ENCODE data around the gene PRKAR1A.
"Not testable (repeated sequence)": the region's sequence is repeated elsewhere in the genome, so short reads cannot be mapped to it uniquely, and the experiment has no call there.

The PRKAR1A gene

GRCh38 chr17:68576811-68577496 lies 64.7 kb downstream of the PRKAR1A start:
- no peaks in the 10 kb centered on the region for H3K9me3 ChIP-seq
- H3K9ac ChIP-seq = no peak overlapping the region
- no peak for TF ChIP-seq Cebpa-rat (IDR thresholded peaks at IDR 0.05)
- H3K27ac ChIP-seq = no peak overlapping the region
- no peaks in the 10 kb centered on the region for H3K36me3 ChIP-seq
- H3K4me2 ChIP-seq = no peak overlapping the region
- no peaks in the 10 kb centered on the region for H3K27me3 ChIP-seq
- no peaks in the 10 kb centered on the region for H4K20me1 ChIP-seq
- H3K4me3 ChIP-seq = no peak overlapping the region
- H3K4me1 ChIP-seq = no peaks in the 10 kb centered on the region

- no peaks in the 10 kb centered on the region for H3K9me3 ChIP-seq
- H3K9ac ChIP-seq = no peak overlapping the region
- no peak for TF ChIP-seq Cebpa-rat (IDR thresholded peaks at IDR 0.05)
Measured at GRCh38 chr17:68577497-68577821, 65.2 kb downstream of the PRKAR1A start.

GRCh38 chr17:68578236-68578635 lies 66.0 kb downstream of the PRKAR1A start:
- H3K4me2 ChIP-seq = no peak overlapping the region
- H3K4me3 ChIP-seq = no peak overlapping the region
- H3K27me3 ChIP-seq = no peaks in the 10 kb centered on the region
- no peaks in the 10 kb centered on the region for H3K9me3 ChIP-seq
- H3K9ac ChIP-seq = no peak overlapping the region
- no peaks in the 10 kb centered on the region for H4K20me1 ChIP-seq
- H3K4me1 ChIP-seq = no peaks in the 10 kb centered on the region
- H3K27ac ChIP-seq = no peak overlapping the region
- no peak for TF ChIP-seq Cebpa-rat (IDR thresholded peaks at IDR 0.05)
- H3K36me3 ChIP-seq = no peaks in the 10 kb centered on the region

More at GRCh38 chr17:68577497-68577821, 65.2 kb downstream of the PRKAR1A start:
- H3K4me2 ChIP-seq = no peak overlapping the region
- H3K4me3 ChIP-seq = no peak overlapping the region
- no peak overlapping the region for H3K27ac ChIP-seq
- H3K36me3 ChIP-seq = no peaks in the 10 kb centered on the region
- H4K20me1 ChIP-seq = no peaks in the 10 kb centered on the region
- no peaks in the 10 kb centered on the region for H3K27me3 ChIP-seq
- no peaks in the 10 kb centered on the region for H3K4me1 ChIP-seq

GRCh38 chr17:68579194-68579927 lies 67.1 kb downstream of the PRKAR1A start:
- no peaks in the 10 kb centered on the region for H3K4me1 ChIP-seq
- H3K27me3 ChIP-seq = no peaks in the 10 kb centered on the region
- H4K20me1 ChIP-seq = no peaks in the 10 kb centered on the region
- no peak for TF ChIP-seq Cebpa-rat (IDR thresholded peaks at IDR 0.05)
- no peaks in the 10 kb centered on the region for H3K9me3 ChIP-seq
- no peak overlapping the region for H3K4me3 ChIP-seq
- no peak overlapping the region for H3K9ac ChIP-seq
- H3K36me3 ChIP-seq = no peaks in the 10 kb centered on the region
- no peak overlapping the region for H3K4me2 ChIP-seq
- no peak overlapping the region for H3K27ac ChIP-seq

- Histone ChIP-seq H3K4me1 (no peaks in the 10 kb centered on the region), H3K9ac (no peak overlapping the region), H3K36me3 (no peaks in the 10 kb centered on the region), H4K20me1 (no peaks in the 10 kb centered on the region), H3K27ac (no peak overlapping the region), H3K9me3 (no peaks in the 10 kb centered on the region), H3K4me2 (no peak overlapping the region), H3K27me3 (no peaks in the 10 kb centered on the region), H3K4me3 (no peak overlapping the region)
- TF ChIP-seq Cebpa-rat (IDR thresholded peaks at IDR 0.05) = no peak
Measured at GRCh38 chr17:68580236-68580770, 68.1 kb downstream of the PRKAR1A start.

DNA sequence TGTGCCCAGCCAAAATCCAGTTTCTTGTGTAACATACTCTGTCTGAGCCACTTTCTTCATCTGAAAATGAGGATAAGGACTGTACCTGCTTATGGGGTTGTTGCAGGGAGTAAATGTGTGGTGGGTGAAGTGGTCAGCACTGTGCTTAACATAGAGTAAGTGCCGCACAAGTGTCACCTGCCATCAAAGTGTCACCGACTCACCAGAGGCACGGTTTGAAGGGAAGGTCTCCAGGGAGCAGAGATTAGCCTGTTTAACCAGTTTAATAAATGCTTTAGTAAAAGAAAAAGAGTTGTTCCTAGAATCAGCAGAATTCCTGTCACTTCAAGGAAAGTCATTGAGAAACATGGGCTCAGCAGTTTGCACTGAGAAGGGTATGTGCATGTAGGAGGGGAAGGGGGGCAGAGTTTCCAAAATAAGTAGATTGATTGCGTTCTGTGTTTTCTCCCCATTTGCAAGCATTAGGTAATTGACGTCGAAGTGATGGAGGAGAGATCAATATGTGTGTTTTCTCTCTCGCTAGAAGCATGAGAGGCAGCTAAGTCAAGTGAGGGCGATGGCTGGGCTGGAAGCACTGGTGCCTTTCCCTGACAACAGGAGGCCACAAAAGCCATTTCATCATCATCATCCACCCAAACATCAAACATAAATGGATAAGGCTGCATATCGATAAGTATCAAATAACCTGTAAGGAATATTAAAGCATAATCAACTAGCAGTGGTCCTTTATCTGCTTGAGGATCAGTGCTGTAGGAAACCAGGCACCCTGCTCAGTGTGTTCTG lies 69.8 kb downstream of the PRKAR1A start:
- Histone ChIP-seq H3K27me3 (no peaks in the 10 kb centered on the region), H3K4me1 (no peaks in the 10 kb centered on the region), H3K4me3 (no peak overlapping the region), H3K4me2 (no peak overlapping the region), H3K36me3 (no peaks in the 10 kb centered on the region), H4K20me1 (no peaks in the 10 kb centered on the region), H3K27ac (no peak overlapping the region), H3K9me3 (no peaks in the 10 kb centered on the region), H3K9ac (no peak overlapping the region)
- TF ChIP-seq Cebpa-rat (IDR thresholded peaks at IDR 0.05) = no peak

GRCh38 chr17:68582867-68583266 lies 70.6 kb downstream of the PRKAR1A start:
- not testable (repeated sequence) for H3K4me1 ChIP-seq, H3K27me3 ChIP-seq, H3K27ac ChIP-seq, H3K9ac ChIP-seq, H3K9me3 ChIP-seq, H3K4me2 ChIP-seq, H4K20me1 ChIP-seq, H3K4me3 ChIP-seq, H3K36me3 ChIP-seq

DNA sequence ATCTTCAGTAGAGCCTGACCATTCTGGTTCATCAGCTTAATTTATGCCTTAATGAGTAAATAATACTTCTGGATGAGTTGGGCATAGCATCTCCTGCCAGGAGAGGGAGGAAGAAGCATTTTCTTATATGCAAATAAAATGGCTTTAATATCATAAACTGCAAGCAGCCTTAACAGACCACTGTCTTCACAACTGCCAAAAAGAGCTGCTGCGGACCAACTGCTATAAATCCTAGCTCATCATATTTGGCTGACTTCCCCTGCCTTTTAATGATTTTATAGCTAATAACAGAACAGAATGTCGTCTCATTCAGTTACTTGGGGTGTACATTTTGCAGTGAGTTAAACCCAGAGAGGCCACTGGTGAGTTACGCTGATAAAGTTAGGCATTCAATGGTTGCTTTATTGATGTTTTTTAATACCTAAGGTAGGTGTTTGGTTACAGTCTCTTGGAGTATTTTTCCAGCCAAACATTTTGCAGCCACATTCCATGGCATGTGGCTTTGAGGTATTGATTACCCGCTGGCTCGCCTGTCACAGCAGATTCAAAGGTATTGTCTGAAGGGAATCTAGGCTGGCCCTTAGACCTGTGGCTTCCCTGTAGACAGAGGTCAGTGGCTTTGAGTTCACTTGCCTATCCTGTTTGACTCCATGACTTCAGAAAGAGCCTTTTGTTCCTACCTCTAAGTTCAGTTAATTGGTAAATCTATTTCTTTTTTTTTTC lies 72.5 kb downstream of the PRKAR1A start:
- no peak for TF ChIP-seq Cebpa-rat (IDR thresholded peaks at IDR 0.05)
- H3K27ac ChIP-seq = no peak overlapping the region
- H3K9me3 ChIP-seq = peaks cover 4% of the 10 kb centered on the region; the same call in 1 of the 2 replicates
- H3K9ac ChIP-seq = no peak overlapping the region
- H3K4me2 ChIP-seq = no peak overlapping the region
- H3K4me3 ChIP-seq = no peak overlapping the region
- no peaks in the 10 kb centered on the region for H3K4me1 ChIP-seq
- H3K36me3 ChIP-seq = no peaks in the 10 kb centered on the region
- H3K27me3 ChIP-seq = no peaks in the 10 kb centered on the region
- H4K20me1 ChIP-seq = no peaks in the 10 kb centered on the region

DNA sequence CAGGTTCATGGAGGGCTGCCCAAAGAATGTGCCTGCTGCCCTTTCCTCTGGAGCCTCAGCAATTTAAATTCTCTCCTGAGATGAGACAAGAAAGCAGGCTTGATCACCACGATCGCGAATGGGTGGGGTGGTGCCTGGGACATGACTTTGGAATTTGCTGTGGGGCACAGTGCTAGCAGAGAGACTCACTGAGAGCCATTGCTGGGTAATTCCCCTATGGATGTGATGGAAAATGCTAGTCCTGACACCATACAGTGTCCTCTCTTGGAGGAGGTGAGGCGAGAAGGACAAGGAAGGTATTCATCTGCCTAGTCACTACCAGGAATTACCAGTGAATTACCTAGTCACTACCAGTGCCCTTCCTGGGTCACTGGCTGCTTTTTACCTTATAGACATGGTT lies 73.4 kb downstream of the PRKAR1A start:
- H3K27ac ChIP-seq = no peak overlapping the region
- H3K4me2 ChIP-seq = no peak overlapping the region
- TF ChIP-seq Cebpa-rat (IDR thresholded peaks at IDR 0.05) = no peak
- H3K4me3 ChIP-seq = no peak overlapping the region
- no peaks in the 10 kb centered on the region for H4K20me1 ChIP-seq
- H3K36me3 ChIP-seq = no peaks in the 10 kb centered on the region
- H3K4me1 ChIP-seq = no peaks in the 10 kb centered on the region
- no peaks in the 10 kb centered on the region for H3K27me3 ChIP-seq
- peaks cover 4% of the 10 kb centered on the region; the same call in 1 of the 2 replicates for H3K9me3 ChIP-seq
- H3K9ac ChIP-seq = no peak overlapping the region

All from BLaER1 (cell line).